Measurements from ENCODE around the gene ZSCAN12.

ZSCAN12 gene

DNA sequence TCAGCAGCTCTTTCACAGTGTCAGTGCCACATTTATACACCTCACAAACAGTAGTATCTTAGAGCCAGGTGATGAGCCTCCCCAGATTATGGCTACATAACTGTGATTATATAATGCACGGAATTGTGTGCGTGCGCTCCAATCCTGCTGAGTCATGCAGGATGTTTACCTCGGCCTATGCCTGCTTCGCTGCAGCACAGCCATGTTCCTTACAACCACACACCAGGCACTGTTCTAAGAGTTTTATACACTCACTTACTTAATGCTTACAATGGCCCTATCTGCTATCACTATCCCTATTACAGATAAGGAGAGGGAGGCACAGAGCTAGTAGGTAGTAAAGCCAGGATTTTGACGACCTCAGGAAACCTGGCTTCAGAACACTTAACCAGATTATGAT lies 42.5 kb downstream of the ZSCAN12 start:
- TF ChIP-seq, protein P1, sequence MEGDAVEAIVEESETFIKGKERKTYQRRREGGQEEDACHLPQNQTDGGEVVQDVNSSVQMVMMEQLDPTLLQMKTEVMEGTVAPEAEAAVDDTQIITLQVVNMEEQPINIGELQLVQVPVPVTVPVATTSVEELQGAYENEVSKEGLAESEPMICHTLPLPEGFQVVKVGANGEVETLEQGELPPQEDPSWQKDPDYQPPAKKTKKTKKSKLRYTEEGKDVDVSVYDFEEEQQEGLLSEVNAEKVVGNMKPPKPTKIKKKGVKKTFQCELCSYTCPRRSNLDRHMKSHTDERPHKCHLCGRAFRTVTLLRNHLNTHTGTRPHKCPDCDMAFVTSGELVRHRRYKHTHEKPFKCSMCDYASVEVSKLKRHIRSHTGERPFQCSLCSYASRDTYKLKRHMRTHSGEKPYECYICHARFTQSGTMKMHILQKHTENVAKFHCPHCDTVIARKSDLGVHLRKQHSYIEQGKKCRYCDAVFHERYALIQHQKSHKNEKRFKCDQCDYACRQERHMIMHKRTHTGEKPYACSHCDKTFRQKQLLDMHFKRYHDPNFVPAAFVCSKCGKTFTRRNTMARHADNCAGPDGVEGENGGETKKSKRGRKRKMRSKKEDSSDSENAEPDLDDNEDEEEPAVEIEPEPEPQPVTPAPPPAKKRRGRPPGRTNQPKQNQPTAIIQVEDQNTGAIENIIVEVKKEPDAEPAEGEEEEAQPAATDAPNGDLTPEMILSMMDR (IDR thresholded peaks at IDR 0.05; ENCODE audit: low read depth, low read length) = no peak
- no peak for DNase-seq (ENCODE audit: extremely low read depth, low read depth)

DNA sequence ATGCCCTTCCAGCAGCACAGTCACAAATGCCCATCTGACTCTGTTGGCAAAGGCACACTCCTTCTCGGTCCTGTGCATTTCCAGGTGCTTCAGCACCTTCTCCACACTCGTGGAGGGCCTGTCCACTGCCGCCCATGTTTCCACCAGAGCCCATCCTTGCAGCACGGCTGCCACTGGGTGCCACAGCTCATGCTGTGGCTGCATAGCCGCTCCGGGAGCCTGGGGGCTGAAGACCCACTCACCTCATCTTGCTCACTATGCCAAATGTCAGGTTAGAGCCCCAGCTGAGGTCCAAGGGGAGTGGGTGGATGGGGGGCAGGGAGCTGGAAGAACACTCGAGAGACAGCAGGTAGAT lies 42.9 kb downstream of the ZSCAN12 start:
- no peak for DNase-seq (ENCODE audit: extremely low read depth, low read depth)
- TF ChIP-seq, protein P1 (IDR thresholded peaks at IDR 0.05; ENCODE audit: low read depth, low read length) = no peak

DNA sequence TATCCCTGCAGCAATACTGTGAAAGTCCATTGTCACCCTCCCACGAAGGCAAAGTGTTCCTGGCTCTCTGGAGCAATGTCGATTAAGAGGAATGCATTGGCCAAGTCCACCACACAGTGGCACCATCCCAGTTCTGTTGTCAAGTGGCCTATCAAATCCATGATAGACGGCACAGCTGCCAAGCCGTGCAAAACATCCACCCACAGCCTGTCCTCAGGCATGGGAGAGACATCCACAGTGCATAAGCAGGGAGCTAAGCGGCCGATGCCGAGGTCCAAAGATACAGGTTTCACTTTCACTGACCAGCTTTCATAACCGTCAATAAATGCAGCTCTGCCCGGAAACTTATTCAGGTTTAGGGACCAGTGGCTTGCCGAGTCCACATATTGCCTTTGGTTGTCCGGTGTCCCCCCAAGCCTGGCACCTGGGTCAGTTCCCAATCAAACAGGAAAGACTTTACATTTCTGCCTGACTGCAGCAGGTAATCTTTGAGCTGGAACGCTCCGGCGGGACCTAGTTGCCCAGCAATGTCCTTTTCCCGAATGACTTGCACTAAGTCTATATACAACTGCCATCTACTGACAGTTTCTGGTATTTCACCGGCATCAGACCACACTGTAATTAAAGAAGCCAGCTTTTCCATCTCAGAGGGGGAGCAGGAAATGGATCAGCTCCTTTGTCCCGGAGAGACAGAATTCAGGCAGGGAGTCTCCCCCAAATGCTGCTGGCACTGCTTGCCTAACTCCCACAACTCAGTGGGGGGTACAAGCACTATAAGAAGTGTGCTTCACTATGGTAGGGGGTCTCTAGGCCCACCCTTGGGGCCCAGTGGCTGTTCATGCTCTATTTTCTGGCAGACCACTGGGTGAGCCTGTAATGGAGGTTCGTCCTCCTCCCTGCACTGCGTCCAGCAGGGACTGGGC lies 43.5 kb downstream of the ZSCAN12 start:
- DNase-seq (ENCODE audit: extremely low read depth, low read depth) = peak; percentile 67
- TF ChIP-seq, protein P1 (IDR thresholded peaks at IDR 0.05; ENCODE audit: low read depth, low read length) = peak; percentile 71

DNA sequence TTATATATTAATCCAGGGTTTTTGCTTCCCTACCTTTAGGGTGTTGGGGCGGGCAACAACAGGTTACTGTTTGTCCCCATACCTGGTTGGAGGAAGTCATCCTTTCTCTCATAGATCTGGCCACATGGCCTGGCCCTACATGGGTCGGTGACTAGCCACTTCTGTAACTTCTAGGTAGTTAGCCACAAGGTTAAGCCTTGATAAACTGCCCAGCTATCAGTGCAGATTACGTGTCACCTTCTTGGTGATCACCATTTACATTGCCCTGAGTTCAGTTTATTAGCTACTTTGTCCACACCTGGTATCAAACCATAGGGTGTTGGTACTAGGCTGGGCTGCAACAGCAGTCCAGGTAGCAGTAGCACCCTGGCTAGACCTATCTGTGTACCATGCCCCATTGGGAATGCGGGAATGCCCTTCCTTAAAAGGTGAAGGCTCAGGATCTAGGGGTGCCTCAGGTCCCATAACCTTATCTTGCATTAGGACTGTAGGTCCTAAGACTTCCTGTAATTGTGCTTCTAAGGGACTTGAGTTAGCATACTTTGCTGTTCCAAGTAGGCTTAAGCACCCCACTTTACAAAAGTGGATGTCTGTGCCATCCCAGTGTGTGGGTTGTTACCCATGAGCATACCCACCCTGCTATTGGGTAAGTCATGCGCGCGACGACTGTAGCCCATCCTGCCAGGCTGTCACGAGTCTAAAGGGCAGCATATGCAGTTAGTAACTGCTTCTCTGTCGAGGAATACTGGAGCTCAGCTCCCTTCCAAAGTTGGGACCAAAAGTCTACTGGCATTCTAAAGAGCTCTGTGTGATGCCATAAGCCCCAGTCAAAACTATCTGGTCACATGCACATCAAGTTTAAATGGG lies 44.6 kb downstream of the ZSCAN12 start:
- TF ChIP-seq, protein P1 (IDR thresholded peaks at IDR 0.05; ENCODE audit: low read depth, low read length) = no peak
- DNase-seq (ENCODE audit: extremely low read depth, low read depth) = no peak

DNA sequence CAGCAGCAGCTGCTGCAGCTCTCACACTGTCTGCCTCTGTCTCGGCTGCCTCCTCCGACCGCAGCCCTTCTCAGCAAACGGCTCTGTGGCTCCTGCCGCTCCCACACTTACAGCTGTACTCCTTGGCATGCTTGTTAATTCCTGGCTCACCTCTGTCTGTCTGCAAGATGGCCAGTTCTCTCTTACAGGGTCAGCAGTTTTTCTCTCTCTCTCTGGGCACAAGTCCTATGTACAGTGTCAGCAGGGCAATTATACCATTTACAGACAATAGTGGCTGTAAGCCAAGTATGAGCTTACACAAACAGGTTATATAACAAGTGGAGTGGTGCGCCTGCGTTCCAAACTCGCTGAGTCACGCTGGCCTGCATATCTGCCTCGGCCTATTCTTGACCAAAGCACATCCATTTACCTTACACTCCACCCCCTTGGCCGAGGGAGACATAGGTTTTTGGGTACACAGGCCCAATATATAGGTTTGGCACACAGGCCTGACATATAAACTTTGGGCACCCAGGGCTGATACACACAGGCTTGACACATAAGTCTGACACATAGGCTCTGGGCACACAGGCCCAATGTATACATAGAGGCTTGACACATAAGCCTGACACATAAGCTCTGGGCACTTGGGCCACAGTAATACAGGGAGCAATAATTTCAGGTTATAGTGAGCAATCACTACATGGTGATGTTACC lies 45.4 kb downstream of the ZSCAN12 start:
- TF ChIP-seq, protein P1 (IDR thresholded peaks at IDR 0.05; ENCODE audit: low read depth, low read length) = no peak
- DNase-seq (ENCODE audit: extremely low read depth, low read depth) = no peak

DNA sequence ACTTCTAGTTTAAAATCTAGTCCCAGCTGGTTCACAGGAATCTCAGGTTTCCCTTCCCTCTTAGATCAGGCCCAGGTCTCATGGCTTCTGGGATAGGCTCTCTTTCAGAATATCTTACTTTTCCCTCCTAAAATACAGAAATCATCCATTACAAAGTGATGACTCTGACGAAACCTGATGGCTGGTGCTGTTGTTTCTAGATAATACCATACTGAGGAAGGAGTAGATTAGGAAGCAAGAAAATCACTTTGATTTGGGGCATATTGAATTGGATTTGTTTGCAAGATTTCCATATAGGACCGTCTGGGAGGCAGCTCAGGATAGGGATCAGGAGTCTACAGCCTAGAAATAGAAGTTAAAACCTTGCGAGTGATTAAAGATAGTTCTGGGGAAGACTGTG lies 46.2 kb downstream of the ZSCAN12 start:
- no peak for DNase-seq (ENCODE audit: extremely low read depth, low read depth)

More for the DNA sequence above, 46.2 kb downstream of the ZSCAN12 start:
- TF ChIP-seq, protein P1 (IDR thresholded peaks at IDR 0.05; ENCODE audit: low read depth, low read length) = no peak
